ENCODE data around the gene CUL3. TPM values are rescaled to one million over a fixed set of nuclear protein-coding genes. Genes with fewer than 3 reads are reported as not detected.

Gene CUL3
- total RNA-seq, 6 donors from 2014 or later = 24.6 to 117 (median 58.0) TPM

- ATAC-seq (ENCODE audit: low FRiP score in 2 of 2) (no peak), DNase-seq (no peak)
- Histone ChIP-seq H3K27me3 (no peaks in the 10 kb centered on the region), H3K27ac (no peak overlapping the region), H3K4me3 (no peak overlapping the region), H3K36me3 (no peaks in the 10 kb centered on the region), H3K4me1 (no peaks in the 10 kb centered on the region), H3K9me3 (peaks cover 0 to 4% (median 0%) of the 10 kb centered on the region in 4 donors)
- WGBS, 2 donors = 82 to 91% methylated on average over 2 of the region's 2 CpGs
- TF ChIP-seq EP300 (IDR thresholded peaks at IDR 0.05) (no peak), POLR2AphosphoS5 (IDR thresholded peaks at IDR 0.05) (no peak), CTCF (IDR thresholded peaks at IDR 0.05) (no peak), POLR2A (IDR thresholded peaks at IDR 0.05) (no peak)
These were observed 16.8 kb upstream of the CUL3 start for GRCh38 chr2:224601923-224602322.

DNA sequence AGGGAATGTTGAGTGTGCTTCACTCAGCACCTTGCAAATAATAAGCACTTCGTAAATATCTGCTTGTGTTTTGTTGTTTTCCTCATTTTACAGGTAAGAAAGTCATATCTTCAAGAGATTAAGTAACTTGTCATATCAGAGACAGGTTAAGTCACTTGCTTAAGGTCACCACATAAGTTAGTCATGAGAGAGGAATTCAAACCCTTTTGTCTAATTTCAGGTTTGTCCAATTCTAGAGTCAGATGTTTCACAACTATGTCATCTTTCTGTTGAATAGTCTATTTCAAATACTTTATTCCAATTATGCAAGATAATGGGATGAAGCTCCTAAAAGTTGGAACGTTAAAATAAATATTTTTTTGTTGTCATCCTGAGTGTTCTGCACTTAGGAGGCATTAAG lies 13.5 kb upstream of the CUL3 start:
- H3K36me3 ChIP-seq = no peaks in the 10 kb centered on the region
- peaks cover 0 to 2% (median 0%) of the 10 kb centered on the region in 4 donors for H3K9me3 ChIP-seq
- H3K27ac ChIP-seq = no peak overlapping the region
- no peak for DNase-seq
- no peak overlapping the region for H3K4me3 ChIP-seq
- ATAC-seq (ENCODE audit: low FRiP score in 2 of 2) = no peak
- 73 to 84% methylated on average over 2 of the region's 2 CpGs for WGBS, 2 donors
- TF ChIP-seq CTCF (IDR thresholded peaks at IDR 0.05) = no peak
- TF ChIP-seq POLR2AphosphoS5 (IDR thresholded peaks at IDR 0.05) = no peak
- TF ChIP-seq EP300 (IDR thresholded peaks at IDR 0.05) = no peak
- no peak for TF ChIP-seq POLR2A (IDR thresholded peaks at IDR 0.05)
- H3K4me1 ChIP-seq = no peaks in the 10 kb centered on the region
- H3K27me3 ChIP-seq = no peaks in the 10 kb centered on the region

- H3K4me3 ChIP-seq = no peak overlapping the region
- H3K4me1 ChIP-seq = no peaks in the 10 kb centered on the region
- DNase-seq (no peak), ATAC-seq (ENCODE audit: low FRiP score in 2 of 2) (no peak)
- WGBS, 2 donors = 88 to 94% methylated on average over 2 of the region's 2 CpGs
- H3K27me3 ChIP-seq = no peaks in the 10 kb centered on the region
- no peak overlapping the region for H3K27ac ChIP-seq
- H3K9me3 ChIP-seq = no peaks in the 10 kb centered on the region
- no peaks in the 10 kb centered on the region for H3K36me3 ChIP-seq
- TF ChIP-seq CTCF (IDR thresholded peaks at IDR 0.05) (no peak), POLR2A (IDR thresholded peaks at IDR 0.05) (no peak), EP300 (IDR thresholded peaks at IDR 0.05) (no peak), POLR2AphosphoS5 (IDR thresholded peaks at IDR 0.05) (no peak)
These were observed 11.1 kb upstream of the CUL3 start for GRCh38 chr2:224596289-224596688.

GRCh38 chr2:224595518-224595917 lies 10.4 kb upstream of the CUL3 start:
- Histone ChIP-seq H3K9me3 (no peaks in the 10 kb centered on the region), H3K4me3 (no peak overlapping the region), H3K36me3 (no peaks in the 10 kb centered on the region), H3K4me1 (no peaks in the 10 kb centered on the region), H3K27ac (no peak overlapping the region), H3K27me3 (no peaks in the 10 kb centered on the region)
- DNase-seq (no peak), ATAC-seq (ENCODE audit: low FRiP score in 2 of 2) (no peak)
- WGBS, 2 donors = 89 to 93% methylated on average over 4 of the region's 4 CpGs
- no peak for TF ChIP-seq POLR2AphosphoS5 (IDR thresholded peaks at IDR 0.05)
- TF ChIP-seq POLR2A (IDR thresholded peaks at IDR 0.05) = no peak
- TF ChIP-seq EP300 (IDR thresholded peaks at IDR 0.05) = no peak
- TF ChIP-seq CTCF (IDR thresholded peaks at IDR 0.05) = no peak

DNA sequence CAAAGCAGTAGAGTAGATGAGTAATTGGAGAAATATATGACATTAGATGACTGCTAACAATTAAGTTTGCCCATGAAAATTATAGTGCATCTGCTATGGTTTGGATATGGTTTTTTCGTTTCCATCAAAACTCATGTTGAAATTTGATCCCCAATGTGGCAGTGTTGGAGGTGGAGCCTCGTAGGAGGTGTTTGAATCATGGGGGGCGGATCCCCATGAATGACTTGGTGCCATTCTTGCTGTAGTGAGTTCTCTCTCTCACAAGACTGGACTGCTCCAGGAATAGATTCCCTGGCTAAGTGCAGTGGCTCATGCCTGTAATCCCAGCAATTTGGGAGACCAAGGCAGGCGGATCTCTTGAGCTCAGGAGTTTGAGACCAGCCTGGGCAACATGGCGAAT lies 9.7 kb upstream of the CUL3 start:
- Histone ChIP-seq H3K27me3 (no peaks in the 10 kb centered on the region), H3K36me3 (no peaks in the 10 kb centered on the region), H3K4me3 (no peak overlapping the region), H3K4me1 (no peaks in the 10 kb centered on the region), H3K9me3 (no peaks in the 10 kb centered on the region), H3K27ac (no peak overlapping the region)
- ATAC-seq (ENCODE audit: low FRiP score in 2 of 2) (no peak), DNase-seq (no peak)
- TF ChIP-seq CTCF (IDR thresholded peaks at IDR 0.05) (no peak), EP300 (IDR thresholded peaks at IDR 0.05) (no peak), POLR2A (IDR thresholded peaks at IDR 0.05) (no peak), POLR2AphosphoS5 (IDR thresholded peaks at IDR 0.05) (no peak)
- WGBS, 2 donors = 84 to 91% methylated on average over 5 of the region's 5 CpGs
